NB4 (cell line): ENCODE results near the gene IYD.

Source experiments
- DNase-seq: peaks from one replicate; pipeline ENCODE4 v3.0.0; 2010; ENCODE audit warnings: low read depth
- H3K4me3 ChIP-seq: one replicate; pipeline ENCODE4 v1.5.1; 2011; ENCODE audit warnings: mild to moderate bottlenecking, low read depth, low read length, moderate library complexity
- CTCF ChIP-seq: IDR thresholded peaks from one replicate; pipeline ENCODE4 v1.5.1; 2012; ENCODE audit warnings: low read depth, low read length
- MAX ChIP-seq: IDR thresholded peaks from 2 replicates; pipeline ENCODE4 v1.6.1; 2011; ENCODE audit warnings: low read depth, low read length
- MYC ChIP-seq: IDR thresholded peaks from 2 replicates; pipeline ENCODE4 v1.6.1; 2011; ENCODE audit warnings: low read depth, low read length
- POLR2A ChIP-seq: IDR thresholded peaks from 2 replicates; pipeline ENCODE4 v1.6.1; 2011; ENCODE audit warnings: mild to moderate bottlenecking; ENCODE audit not compliant: insufficient read length; ENCODE audit errors: extremely low read depth

The IYD gene

GRCh38 chr6:150354754-150355571 is 13.8 kb upstream of the IYD start:
- DNase-seq: no peak
- TF ChIP-seq POLR2A: no peak
- no peak for TF ChIP-seq MAX
- no peak for TF ChIP-seq MYC
- no peak for TF ChIP-seq CTCF

GRCh38 chr6:150355932-150356331 is 12.9 kb upstream of the IYD start:
- no peak overlapping the region for H3K4me3 ChIP-seq
- DNase-seq: no peak
- TF ChIP-seq MYC (no peak), POLR2A (no peak), CTCF (no peak), MAX (no peak)

More at GRCh38 chr6:150354754-150355571, 13.8 kb upstream of the IYD start:
- H3K4me3 ChIP-seq: no peak overlapping the region

GRCh38 chr6:150361876-150362275 is 6.9 kb upstream of the IYD start:
- no peak for DNase-seq
- TF ChIP-seq POLR2A (no peak), MYC (no peak), MAX (no peak), CTCF (no peak)
- no peak overlapping the region for H3K4me3 ChIP-seq

DNA sequence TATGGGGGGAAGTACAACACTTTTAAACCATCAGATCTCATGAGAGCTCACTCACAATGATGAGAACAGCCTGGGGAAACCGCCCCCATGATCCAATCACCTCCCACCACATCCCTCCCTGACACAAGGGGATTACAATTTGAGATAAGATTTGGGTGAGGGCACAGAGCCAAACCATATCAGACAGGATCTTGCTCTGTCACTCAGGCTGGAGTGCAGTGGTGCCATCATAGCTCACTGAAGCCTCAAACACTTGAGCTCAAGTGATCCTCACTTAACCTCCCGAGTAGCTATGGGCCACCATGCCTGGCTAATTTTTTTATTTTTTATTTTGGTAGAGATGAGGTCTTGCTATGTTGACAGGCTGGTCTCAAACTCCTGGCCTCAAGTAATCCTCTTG is 5.1 kb upstream of the IYD start:
- H3K4me3 ChIP-seq: no peak overlapping the region
- TF ChIP-seq MAX: no peak
- TF ChIP-seq CTCF: no peak
- no peak for TF ChIP-seq POLR2A
- no peak for TF ChIP-seq MYC
- DNase-seq: no peak

- no peak for DNase-seq
- TF ChIP-seq MYC (no peak), MAX (no peak), CTCF (no peak), POLR2A (no peak)
- H3K4me3 ChIP-seq: no peak overlapping the region
Observed at GRCh38 chr6:150366118-150366778, 2.6 kb upstream of the IYD start.
